OCI-LY1 (cell line): Measurements from ENCODE around the gene IBA57.

Experiments used
- H2AFZ ChIP-seq: fragments of 200-600 bp; sonication (generic), shearing (Covaris generic); 2 replicates; pipeline ENCODE4 v1.6.0; 2014; ENCODE audit warnings: antibody characterized with exemption, mild to moderate bottlenecking, low read length
- H3F3A ChIP-seq: fragments of 200-600 bp; sonication (generic), shearing (Covaris generic); 2 replicates; pipeline ENCODE4 v1.6.0; 2014; ENCODE audit warnings: mild to moderate bottlenecking, antibody characterized with exemption, low read length, moderate library complexity; ENCODE audit not compliant: insufficient read depth
- H3K27ac ChIP-seq: fragments of 200-600 bp; sonication (generic); 2 replicates; pipeline ENCODE4 v1.5.1; 2014; ENCODE audit warnings: low read length, mixed run types, mild to moderate bottlenecking, low read depth; ENCODE audit not compliant: poor library complexity, severe bottlenecking
- H3K27me3 ChIP-seq: fragments of 200-600 bp; sonication (generic); 2 replicates; pipeline ENCODE4 v1.6.0; 2014; ENCODE audit warnings: antibody characterized with exemption, mild to moderate bottlenecking, low read length, moderate library complexity; ENCODE audit not compliant: insufficient read depth
- H3K36me3 ChIP-seq: fragments of 200-600 bp; sonication (generic); 2 replicates; pipeline ENCODE4 v1.6.1; 2014; ENCODE audit warnings: mild to moderate bottlenecking, antibody characterized with exemption, low read length, moderate library complexity, mixed read lengths; ENCODE audit not compliant: insufficient read depth
- H3K4me1 ChIP-seq: fragments of 200-600 bp; sonication (generic); 2 replicates; pipeline ENCODE4 v1.5.1; 2014; ENCODE audit warnings: mild to moderate bottlenecking, low read length, moderate library complexity; ENCODE audit not compliant: insufficient read depth, severe bottlenecking
- H3K4me2 ChIP-seq: fragments of 200-600 bp; sonication (generic), shearing (Covaris generic); 2 replicates; pipeline ENCODE4 v1.6.1; 2014; ENCODE audit warnings: low read length
- H3K4me3 ChIP-seq: fragments of 200-600 bp; sonication (generic); 2 replicates; pipeline ENCODE4 v1.5.1; 2014; ENCODE audit warnings: low read length, low read depth, mild to moderate bottlenecking, mixed read lengths; ENCODE audit not compliant: poor library complexity, severe bottlenecking
- H3K79me2 ChIP-seq: fragments of 200-600 bp; shearing (Covaris generic); 2 replicates; pipeline ENCODE4 v1.6.1; 2016; ENCODE audit warnings: mixed run types, low read length, mixed read lengths; ENCODE audit not compliant: insufficient read depth
- H3K9ac ChIP-seq: fragments of 200-600 bp; sonication (generic), shearing (Covaris generic); 2 replicates; pipeline ENCODE4 v1.6.1; 2014; ENCODE audit warnings: mild to moderate bottlenecking, low read length, mixed read lengths
- H3K9me2 ChIP-seq: fragments of 200-600 bp; sonication (generic), shearing (Covaris generic); 2 replicates; pipeline ENCODE4 v1.6.1; 2014; ENCODE audit warnings: low read depth, mild to moderate bottlenecking, low read length, mixed read lengths
- H3K9me3 ChIP-seq: fragments of 200-600 bp; shearing (Covaris generic); 2 replicates; pipeline ENCODE4 v1.6.1; 2014; ENCODE audit warnings: low read length, mixed read lengths
- H4K20me1 ChIP-seq: fragments of 200-600 bp; sonication (generic), shearing (Covaris generic); 2 replicates; pipeline ENCODE4 v1.6.0; 2016; ENCODE audit warnings: mild to moderate bottlenecking, low read length; ENCODE audit not compliant: insufficient read depth
- EZH2 ChIP-seq: fragments of 200-600 bp; sonication (generic), shearing (Covaris generic); IDR thresholded peaks from 2 replicates; pipeline ENCODE4 v1.8.0; 2017; ENCODE audit warnings: borderline replicate concordance, mixed run types, mild to moderate bottlenecking, antibody characterized with exemption, low read length, moderate library complexity, mixed read lengths
- TF ChIP-seq, protein P1 (sequence below): fragments of 200-600 bp; sonication (generic), shearing (Covaris generic); IDR thresholded peaks from 2 replicates; pipeline ENCODE4 v1.5.1; 2017; ENCODE audit warnings: mild to moderate bottlenecking, antibody characterized with exemption, low read length, moderate library complexity, mixed read lengths

The IBA57 gene

DNA sequence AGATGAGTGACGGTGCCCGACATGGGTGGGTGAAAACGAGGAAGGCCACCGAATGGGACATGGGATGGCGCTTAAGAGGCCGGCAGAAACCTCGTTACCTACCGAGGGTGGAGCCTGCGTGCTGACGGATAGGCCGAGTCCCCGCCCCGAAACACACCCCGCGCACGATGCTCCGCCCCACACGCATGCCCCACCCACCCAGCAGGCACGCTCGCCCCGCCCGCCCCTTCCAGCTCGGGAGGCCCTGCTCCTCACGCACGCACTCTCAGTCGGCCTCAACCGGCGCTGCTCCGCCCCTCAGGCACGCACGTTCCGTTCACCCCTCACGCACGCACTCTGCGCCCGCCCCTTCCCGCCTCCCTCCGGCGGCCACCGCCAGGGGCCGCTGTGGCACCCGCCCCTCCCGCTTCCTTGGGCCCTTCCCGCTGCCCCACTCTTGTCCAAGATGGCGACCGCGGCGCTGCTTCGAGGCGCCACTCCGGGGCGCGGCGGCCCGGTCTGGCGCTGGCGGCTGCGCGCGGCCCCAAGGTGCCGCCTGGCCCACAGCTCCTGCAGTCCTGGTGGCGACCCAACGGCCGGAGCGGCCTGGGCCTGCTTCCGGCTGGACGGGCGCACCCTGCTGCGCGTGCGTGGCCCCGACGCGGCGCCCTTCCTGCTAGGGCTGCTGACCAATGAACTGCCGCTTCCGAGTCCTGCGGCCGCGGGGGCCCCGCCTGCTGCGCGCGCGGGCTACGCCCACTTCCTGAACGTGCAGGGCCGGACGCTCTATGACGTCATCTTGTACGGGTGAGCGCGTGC lies at the start of gene IBA57:
Gene IBA57, plus strand, starts transcription at position 433 of the 798 bp plus-strand sequence. Its CDS starts 13 bp downstream, at position 446.
- H3K79me2 ChIP-seq = no peaks in the 10 kb centered on the region
- H3K9me3 ChIP-seq = no peaks in the 10 kb centered on the region
- H3K4me3 ChIP-seq = peak within 1 kb of the TSS; percentile 78
- H3K9ac ChIP-seq = peak within 1 kb of the TSS; percentile 84
- H3K27ac ChIP-seq = peak within 1 kb of the TSS; percentile 82
- H4K20me1 ChIP-seq = no peaks in the 10 kb centered on the region
- peak within 1 kb of the TSS; percentile 94 for H3K4me2 ChIP-seq
- H3K9me2 ChIP-seq = no peaks in the 10 kb centered on the region
- H3F3A ChIP-seq = no peaks in the 10 kb centered on the region
- no peak for TF ChIP-seq EZH2
- TF ChIP-seq, protein P1, sequence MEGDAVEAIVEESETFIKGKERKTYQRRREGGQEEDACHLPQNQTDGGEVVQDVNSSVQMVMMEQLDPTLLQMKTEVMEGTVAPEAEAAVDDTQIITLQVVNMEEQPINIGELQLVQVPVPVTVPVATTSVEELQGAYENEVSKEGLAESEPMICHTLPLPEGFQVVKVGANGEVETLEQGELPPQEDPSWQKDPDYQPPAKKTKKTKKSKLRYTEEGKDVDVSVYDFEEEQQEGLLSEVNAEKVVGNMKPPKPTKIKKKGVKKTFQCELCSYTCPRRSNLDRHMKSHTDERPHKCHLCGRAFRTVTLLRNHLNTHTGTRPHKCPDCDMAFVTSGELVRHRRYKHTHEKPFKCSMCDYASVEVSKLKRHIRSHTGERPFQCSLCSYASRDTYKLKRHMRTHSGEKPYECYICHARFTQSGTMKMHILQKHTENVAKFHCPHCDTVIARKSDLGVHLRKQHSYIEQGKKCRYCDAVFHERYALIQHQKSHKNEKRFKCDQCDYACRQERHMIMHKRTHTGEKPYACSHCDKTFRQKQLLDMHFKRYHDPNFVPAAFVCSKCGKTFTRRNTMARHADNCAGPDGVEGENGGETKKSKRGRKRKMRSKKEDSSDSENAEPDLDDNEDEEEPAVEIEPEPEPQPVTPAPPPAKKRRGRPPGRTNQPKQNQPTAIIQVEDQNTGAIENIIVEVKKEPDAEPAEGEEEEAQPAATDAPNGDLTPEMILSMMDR = peak; percentile 76
- no peak within 1 kb of the TSS for H2AFZ ChIP-seq
- H3K27me3 ChIP-seq = peaks cover 6% of the 10 kb centered on the region; the same call in 1 of the 2 replicates
- peaks cover 20% of the 10 kb centered on the region for H3K4me1 ChIP-seq
- H3K36me3 ChIP-seq = no peaks in the 10 kb centered on the region

- Histone ChIP-seq H4K20me1 (no peaks in the 10 kb centered on the region), H2AFZ (no peak overlapping the region), H3K9ac (no peak overlapping the region), H3K4me3 (no peak overlapping the region), H3K79me2 (no peaks in the 10 kb centered on the region), H3F3A (no peaks in the 10 kb centered on the region), H3K4me1 (peaks cover 4% of the 10 kb centered on the region), H3K36me3 (no peaks in the 10 kb centered on the region), H3K9me3 (peaks cover 10% of the 10 kb centered on the region; the same call in 1 of the 2 replicates), H3K9me2 (no peaks in the 10 kb centered on the region), H3K27me3 (no peaks in the 10 kb centered on the region), H3K27ac (no peak overlapping the region), H3K4me2 (no peak overlapping the region)
- TF ChIP-seq, protein P1 = no peak
- TF ChIP-seq EZH2 = no peak
Observed at GRCh38 chr1:228117335-228117734, 48.3 kb upstream of the IBA57 start.

- H3K27me3 ChIP-seq = no peaks in the 10 kb centered on the region
- TF ChIP-seq, protein P1 = no peak
- TF ChIP-seq EZH2 = no peak
- H3K27ac ChIP-seq = no peak overlapping the region
- H3K4me3 ChIP-seq = no peak overlapping the region
- no peaks in the 10 kb centered on the region for H3K9me2 ChIP-seq
- H3F3A ChIP-seq = no peaks in the 10 kb centered on the region
- H3K4me2 ChIP-seq = no peak overlapping the region
- no peak overlapping the region for H2AFZ ChIP-seq
- H3K36me3 ChIP-seq = no peaks in the 10 kb centered on the region
- no peaks in the 10 kb centered on the region for H4K20me1 ChIP-seq
- H3K9me3 ChIP-seq = peaks cover 10% of the 10 kb centered on the region; the same call in 1 of the 2 replicates
- H3K79me2 ChIP-seq = no peaks in the 10 kb centered on the region
- H3K9ac ChIP-seq = no peak overlapping the region
- peaks cover 4% of the 10 kb centered on the region for H3K4me1 ChIP-seq
Observed at GRCh38 chr1:228118040-228118439, 47.6 kb upstream of the IBA57 start.
